Cortex of kidney (tissue), 1 donor: ENCODE results near the gene ZNF503.
"Not testable (repeated sequence)": the region's sequence is repeated elsewhere in the genome, so short reads cannot be mapped to it uniquely, and the experiment has no call there.

Experiments
- DNase-seq: peaks from one replicate; lab custom pipeline; 2025; lab: John Stamatoyannopoulos, UW

The ZNF503 gene

DNA sequence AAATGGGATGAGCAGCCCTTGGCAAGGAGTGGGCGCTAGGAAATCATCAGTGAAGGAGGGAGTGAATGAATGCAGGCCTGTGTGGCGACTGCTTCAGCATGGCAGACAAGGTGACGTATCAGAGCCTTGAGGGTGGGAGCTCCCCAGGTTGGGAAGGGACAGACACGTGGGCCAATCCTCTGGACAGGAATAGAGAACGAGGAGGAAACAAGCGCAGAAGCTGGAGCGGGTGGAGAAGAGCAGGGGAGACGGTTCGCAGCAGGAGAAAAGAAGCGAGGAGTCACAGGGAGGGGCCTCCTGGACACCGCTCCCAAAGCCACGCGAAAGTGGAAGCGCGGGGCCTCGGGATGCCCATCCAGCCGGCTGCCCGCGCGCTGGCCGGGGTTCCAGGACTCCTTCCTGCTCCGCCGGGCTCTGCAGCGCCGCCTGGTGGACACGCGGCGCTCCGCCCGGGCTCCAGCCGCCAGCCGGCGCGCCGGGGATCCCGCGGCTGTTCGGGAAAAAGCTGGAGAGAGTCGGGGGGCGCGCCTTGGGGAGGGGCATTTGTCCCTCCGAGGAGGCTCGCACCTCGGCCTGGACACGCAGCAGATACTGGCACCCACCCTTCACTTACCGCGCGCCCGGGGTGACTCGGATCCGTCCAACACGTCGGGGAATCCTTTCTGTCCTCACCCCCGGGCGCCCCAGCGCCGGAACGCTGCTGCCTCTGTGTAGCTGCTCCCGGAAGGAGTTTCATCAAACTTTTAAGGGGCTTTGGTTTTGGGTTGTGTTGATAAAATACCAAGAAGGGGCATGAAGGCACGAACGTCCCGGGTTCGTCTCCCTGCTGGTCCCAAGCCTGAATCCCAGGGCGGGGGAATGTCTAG, 6.3 kb downstream of the ZNF503 start:
- no peak for DNase-seq

DNA sequence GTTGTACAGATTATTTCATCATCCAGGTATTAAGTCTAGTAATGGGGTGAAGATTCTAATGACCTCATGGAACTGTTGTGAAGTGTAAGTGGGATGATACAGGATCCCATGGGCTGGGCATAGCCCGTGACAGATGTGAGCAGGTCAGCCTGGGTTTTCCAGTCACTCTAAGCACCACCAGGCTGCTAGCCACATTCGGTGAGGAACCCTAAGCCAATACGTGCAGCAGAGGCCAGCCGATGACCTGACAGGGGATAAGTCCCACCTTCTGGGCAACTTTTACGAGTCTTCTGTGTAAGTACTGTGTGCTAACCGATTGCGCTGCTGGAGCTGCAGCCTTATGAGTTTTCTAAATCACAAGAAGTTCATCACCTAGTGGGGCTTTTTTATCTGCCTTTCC, 7.3 kb downstream of the ZNF503 start:
- DNase-seq, result no peak

DNA sequence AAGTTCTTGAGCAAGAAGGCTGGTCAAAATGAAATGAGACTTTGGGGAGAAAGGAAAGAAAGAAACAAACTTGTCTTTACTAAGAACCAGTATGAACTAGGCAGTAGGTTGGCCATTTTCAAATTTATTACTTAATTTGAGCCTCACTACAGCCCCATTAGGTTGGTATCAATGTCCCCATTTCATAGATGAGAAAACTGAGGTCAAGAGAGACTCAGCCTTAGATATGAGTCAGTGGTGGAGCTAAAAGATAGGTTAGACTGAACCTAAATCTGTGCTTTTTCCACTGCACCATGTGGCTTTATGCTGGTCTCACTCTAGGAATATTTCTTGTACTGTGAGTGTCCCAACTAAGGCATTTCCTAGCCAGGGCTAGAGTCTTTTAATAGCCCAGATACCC, 8.8 kb downstream of the ZNF503 start:
- DNase-seq, result no peak

DNA sequence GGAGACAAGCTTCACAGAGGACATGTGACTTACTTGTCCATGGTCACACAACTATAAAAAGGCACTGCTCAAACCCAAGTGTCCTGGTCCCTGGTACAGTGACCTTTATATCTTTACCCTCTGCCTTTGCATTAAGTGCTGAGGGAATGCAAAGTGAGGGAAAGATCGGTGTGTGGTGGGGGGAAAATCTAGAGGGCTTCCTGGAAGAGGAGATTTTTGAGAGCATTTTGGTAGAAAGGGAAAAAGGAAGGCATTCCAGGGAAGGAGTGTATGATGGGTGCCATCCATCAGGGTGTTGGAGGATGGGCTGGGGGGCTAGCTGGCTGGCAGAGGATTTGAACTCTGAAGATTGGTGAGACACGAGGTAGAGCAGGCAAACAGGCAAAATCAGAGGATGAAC, 9.3 kb downstream of the ZNF503 start:
- no peak for DNase-seq

DNA sequence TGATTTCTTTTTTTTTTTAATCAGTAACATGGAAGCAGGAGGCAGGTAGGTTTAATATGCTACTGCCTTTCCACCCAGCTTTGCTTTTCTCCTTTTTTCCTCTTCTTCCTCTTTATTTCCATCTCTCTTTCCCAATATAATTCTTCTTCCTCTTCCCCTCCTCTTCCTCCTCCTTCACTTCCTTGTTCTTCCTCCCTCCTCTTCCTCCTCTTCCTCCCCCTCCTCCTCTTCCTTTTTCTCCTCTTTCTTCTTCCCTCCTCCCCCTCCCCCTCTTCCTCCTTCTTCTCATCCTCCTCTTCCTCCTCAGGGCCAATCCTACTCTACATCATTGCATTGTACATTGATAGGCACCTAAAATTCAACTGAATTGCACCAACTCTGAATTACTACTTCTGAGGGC, 11.4 kb downstream of the ZNF503 start:
- DNase-seq, result no peak

DNA sequence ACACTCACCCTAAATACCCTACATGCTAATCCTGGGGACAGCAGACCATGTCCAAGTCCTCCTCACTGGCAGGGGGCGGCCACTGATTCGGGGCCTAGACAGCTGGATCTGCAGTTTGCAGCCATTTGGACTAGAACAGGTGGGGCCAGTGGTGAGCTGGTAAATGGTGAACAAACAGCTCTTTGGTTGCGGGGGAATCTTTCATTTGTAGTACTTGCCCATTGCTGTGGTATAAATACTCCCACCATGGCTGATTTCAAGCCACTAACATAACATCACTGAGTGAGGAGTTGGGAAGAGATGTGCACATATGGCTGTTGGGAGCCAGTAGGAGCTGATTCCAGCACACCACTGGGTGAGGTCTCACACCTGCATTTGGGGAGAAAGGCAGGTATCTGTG, 13.5 kb downstream of the ZNF503 start:
- DNase-seq, result no peak

DNA sequence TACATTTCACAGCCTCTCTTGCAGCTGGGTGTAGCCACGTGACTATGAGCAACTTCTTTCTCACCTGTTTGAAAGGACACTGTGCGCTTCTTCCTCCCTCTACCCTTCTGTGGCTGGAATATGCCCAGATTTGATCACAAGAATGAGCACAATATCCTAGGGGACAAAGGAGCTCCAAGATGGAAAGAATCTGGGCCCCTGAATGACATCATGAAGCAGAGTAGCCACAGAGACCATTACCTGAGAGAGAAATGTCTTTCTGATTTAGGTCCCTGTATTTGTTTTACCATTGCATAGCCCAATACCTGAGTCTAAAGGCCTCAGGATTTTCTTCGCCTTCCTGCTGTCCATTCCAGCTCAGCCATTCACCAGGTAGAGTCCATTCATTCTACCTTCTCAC, 15.4 kb downstream of the ZNF503 start:
- DNase-seq, result no peak

DNA sequence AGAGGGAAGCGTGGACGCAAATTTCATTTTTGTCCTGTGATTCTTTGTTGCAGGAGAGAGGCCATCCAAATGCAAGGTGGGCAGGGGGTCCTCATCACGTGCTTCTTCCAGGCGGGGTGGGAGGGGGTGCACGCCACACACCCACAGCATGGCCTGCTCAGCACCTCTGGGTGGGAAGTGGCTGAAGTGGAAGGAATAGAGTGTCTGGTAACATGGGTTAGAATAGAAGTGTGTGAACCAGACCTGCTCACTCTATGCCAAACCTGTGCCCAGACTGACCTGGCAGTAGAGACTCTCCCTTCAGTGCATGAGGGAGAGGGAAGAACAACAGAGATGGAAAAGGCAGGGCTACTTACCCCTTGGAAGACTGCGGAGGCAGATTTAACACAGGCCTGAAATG, 21.7 kb downstream of the ZNF503 start:
- no peak for DNase-seq

DNA sequence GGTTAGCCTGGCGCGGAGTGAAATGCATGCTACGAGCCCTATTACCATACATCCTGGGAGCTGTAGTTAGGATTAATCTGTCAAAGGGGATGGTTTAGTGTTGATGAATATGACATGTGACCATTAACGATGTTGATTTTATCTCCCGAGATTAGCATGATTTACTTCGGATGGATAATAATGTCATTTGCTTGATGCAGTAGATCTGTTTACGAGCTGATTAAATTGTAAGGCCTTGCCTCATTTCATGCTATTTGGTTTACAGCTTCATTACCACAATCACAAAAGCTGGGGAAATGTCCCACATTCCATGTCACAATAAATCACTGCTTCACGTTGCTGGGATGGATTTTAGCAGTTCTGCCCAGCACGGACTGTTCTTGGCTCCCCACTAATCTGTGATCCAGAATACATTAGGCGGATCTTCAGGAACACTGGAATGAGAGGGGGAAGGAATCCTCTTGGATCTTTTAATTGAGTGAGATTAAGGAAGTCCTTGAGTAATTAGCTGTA, 22.3 kb downstream of the ZNF503 start:
- DNase-seq, result no peak

DNA sequence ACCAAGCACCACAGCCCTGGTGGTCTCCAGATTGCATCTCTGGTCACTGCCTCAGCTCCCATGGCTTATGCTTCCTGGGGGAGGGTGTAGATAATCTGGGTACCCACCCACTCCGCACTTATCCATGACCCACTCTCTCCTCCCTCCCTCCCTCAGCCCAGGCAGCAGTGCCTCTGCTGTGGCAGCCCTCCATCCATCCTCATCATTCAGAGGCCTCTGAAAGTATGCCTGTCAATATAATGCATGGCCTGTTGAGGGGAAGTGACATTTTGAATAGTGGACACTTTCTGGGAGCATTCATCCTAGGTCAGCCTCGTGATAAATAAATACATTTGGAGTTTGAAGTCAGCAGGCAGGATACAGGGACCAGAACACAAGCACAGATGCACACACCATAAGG, 23.2 kb downstream of the ZNF503 start:
- no peak for DNase-seq

DNA sequence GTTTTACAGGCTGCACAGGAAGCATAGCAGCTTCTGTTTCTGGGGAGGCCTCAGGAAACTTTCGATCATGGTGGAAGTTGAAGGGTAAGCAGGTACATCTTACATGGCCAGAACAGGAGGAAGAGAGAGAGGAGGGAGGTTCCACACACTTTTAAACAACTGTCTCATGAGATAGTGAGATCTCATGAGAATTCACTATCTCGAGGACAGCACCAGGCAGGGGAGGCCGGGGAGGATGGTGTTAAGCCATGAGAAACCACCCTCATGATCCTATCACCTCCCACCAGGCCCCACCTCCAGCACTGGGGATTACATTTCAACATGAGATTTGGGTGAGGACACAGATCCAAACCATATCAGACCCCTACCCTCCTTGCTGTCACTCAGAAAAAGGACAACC, 23.7 kb downstream of the ZNF503 start:
- DNase-seq, result no peak

DNA sequence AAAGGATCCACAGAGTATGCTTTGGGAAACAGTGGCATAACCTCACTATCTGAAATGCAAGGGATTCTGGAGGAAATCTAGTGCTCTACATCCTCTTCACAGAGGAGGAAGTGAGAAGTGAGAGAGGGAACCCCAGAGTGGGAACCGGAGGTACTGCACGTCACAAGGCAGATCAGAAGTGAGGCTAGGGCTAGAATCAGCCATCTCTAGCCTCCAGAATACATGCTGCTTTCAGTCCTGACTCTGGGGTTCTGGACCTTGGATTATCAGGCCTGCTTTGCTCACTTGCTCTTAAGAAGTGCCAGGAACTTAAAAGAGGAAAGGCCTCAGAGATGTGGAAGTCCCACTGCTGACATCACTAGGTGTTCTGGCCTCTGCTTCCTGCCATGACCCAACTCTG, 25.7 kb downstream of the ZNF503 start:
- no peak for DNase-seq

DNA sequence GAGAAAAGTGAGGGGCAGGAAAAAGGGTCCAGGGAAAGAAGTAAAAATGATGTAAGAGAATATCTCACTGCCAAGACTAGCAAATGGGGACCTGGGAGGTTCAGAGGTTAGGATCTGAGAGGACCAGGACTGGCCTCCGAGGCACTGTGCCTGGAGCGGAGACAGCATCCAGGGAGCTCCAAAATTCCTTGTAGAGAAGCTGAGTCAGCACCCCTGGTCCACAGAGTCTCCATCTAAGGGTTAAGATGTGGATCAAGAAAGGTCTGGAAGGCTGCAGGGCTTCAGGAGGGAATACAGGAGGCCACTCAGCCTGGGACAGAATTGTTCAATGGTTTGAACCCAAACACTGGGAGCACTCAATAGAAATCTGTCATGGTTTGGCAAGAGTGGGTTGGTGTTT, 30.6 kb downstream of the ZNF503 start:
- DNase-seq, result no peak

DNA sequence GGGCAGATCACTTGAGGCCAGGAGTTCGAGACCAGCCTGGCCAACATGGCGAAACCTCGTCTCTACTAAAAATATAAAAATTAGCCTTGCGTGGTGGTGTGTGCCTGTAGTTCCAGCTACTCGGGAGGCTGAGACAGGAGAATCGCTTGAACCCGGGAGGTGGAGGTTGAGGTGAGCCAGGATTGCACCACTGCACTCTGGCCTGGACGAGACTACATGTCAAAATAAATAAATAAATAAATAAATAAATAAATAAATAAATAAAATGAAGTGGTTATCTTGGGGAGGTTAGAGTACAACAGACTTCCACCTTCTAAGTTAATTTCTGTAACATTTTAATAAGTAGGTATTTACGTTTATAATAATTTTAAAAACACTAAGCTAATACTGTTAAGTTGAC, 31.7 kb downstream of the ZNF503 start:
- not testable (repeated sequence) for DNase-seq

DNA sequence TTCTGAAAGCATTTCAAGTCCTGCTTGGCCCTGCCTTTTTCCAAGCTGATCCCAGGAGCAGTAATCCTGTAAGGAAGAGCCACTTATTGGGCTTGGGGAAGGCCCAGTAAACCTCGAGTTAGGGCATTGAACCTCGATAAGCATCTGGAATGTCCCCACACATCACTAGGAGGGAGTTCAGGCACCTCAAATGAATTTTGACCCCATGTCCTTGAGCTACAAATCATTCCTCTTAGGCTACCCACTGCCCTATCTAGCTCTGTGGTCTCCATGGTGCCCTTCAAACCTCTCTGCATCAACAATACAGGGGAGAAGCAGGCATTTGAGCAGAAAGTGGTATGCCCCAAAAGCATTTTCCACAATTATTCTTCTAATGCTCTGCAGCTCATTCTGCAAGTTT, 33.7 kb downstream of the ZNF503 start:
- DNase-seq, result no peak

DNA sequence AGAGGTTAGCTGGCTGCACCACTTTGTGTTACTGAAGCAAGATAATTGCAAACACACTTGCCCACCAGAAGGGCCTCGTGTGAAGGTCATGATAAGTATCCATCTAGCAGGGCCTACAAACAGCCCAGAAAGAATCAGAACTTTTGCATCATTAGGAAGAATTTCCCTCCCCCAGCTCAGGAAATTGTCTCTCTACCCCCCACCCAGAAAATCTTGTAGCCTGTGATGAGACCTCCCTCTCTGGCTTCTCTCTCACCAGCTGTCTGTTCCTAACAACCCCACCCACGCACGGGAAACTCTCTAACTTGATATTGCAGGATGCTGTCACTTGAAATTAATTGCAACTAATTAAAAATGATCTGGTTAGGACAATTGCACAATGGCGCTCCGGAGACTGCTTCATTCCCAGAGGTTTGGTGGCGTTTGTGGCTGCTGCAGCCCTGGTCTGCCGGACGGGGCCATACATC, 34.5 kb downstream of the ZNF503 start:
- DNase-seq, result no peak

DNA sequence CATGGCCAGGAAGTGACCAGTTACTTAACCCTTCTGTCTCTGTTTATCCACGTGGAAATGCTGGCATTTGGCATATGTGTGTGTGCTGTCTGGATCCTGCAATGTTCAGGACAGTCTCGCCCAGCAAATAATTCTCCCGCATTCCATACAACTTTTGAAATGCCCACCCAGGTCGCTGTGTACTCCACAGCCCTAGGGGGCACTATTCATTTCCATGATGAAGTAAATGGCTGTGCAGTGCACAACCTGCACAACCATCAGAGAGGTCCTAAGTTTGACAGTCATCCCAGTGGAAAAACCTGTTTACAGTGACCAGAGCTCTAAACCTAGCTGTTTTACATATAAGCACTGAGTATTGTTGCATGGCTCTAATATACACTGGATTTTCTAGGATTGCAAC, 38.1 kb downstream of the ZNF503 start:
- DNase-seq, result no peak

DNA sequence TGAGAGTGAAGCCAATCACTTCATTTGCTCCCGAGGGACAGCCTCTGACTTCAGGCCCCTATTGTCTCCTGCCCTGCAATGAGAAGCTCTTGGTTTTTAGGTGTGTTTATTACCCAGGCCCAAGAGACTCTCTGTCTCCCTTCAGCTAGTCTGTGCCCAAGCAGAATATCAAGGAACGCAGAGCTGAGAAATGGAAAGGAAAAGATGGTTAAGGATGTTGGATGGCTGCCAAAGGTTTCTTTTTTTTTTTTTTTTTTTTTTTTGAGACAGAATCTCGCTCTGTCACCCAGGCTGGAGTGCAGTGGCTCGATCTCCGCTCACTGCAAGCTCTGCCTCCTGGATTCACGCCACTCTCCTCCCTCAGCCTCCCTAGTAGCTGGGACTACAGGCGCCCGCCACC, 41.7 kb downstream of the ZNF503 start:
- not testable (repeated sequence) for DNase-seq

DNA sequence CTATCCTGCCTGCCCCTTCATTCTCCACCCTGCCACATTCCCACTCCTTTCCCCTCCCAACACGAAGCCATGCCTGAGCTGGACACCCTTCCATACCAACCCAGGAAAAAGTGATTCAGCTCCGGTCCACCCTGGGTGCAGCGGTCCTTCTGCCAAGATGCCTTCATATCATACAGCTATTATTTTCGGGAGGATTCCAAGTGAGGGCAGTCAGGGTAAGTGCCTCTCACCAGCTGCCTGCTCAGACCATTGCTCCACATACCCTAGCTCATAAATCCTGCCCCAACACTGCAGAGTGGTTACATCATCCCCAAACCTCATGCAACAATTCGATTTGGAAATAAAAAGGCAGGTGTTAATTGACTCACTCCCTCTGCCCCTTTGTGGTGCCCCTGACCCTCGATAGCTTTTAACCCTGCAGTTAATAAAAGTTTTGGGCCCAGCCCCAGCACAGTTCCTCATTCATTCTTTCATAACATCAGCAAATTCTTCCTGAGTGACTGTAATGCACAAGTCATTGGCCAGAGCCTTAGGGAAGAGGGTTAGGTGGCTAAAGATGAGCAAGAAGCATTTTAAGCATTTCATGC, 42.6 kb downstream of the ZNF503 start:
- DNase-seq, result no peak

DNA sequence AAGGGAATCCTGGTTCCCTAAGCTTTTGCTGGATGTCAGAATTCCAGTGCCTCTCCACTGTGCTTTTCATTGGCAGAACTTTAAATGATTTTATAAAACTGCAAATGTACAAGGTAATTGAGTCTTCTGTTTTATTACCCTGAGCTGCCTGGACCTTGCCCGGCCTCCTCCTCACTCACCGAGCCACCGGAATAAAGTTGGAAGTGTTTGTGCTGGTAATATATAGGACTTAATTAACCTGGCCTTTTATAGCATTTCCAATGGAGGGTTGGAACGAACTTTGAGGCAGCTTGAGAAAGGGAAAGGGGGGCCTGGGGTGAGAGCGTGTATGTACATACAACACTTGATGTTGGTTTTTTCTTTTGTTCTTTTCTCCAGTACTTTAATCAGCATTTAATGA, 43.4 kb downstream of the ZNF503 start:
- DNase-seq, result no peak

DNA sequence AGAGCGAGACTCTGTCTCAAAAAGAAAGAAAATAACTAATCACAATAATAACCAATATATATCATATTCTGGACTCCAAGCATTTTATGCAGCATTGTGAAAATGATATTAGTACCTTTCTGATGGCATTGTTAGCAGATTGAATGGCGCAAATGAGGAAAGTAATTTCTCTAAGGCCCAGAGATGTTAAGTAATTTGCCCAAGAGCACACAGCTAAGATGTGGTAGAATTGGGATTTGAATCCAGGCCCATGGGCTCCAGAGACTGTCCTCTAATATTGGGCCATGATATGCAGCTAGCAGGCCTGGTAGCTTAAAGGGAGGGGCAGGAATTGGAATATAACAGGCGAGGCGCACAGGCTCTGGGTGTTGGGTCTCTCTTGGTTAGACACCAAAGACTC, 44.1 kb downstream of the ZNF503 start:
- no peak for DNase-seq

DNA sequence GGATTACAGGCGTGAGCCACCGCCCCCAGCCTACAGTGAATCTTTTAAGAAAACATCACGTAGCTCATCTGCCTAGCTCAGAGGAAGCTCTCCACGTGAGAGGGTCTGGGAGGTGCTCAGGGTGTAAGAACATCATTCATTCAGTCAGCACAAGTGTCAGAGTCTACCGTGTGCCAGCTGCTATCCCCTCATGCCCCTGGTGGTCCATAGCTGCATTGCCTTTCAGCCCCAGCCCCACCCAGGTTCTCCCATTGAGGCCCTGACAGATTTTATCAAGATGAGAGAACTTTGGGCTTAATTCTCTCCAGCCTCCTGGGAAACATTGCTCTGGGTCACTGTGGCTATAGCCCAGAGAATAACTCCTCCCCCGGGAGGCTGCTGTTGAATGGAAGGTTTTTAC, 45.1 kb downstream of the ZNF503 start:
- DNase-seq, result no peak

DNA sequence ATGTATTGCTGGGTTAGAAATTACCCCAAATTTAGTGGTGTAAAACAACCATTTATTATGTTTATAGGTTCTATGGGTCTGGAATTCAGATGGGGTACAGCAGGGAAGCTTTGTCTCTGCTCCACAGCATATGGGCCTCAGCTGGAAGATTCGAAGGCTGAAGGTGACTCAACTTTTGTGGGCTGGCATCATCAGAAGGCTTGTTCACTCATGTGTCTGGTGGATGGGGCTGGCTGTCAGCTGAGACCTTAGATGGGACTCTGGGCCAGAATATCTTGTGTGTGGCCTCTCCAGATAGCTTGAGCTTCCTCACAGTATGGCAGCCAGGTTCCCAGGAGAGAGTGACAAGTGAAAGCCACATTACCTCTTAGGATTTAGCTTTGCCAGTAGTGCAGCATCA, 45.9 kb downstream of the ZNF503 start:
- DNase-seq, result no peak

DNA sequence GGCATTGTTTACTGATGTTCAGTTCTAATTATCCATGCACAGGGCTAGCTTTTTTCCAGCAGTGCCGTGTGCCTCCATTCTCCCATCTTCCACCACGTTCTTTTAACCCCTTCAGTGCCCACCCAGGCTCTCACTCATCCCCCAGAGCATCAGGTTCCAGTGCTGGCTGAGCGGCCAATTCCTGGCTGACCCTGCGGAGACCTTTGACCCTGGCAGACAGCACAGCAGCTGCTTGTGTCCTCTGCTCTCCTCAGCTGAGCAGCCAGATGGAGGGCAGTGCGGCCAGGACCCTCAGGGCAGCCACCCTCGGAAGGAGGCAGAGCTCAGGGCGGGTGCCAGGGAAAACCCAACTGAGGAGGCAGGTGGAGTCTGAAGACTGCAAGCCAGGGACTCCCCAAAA, 48.4 kb downstream of the ZNF503 start:
- no peak for DNase-seq
